Activated CD4-positive, alpha-beta T cell treated with anti-CD3 and anti-CD28 coated beads, Interleukin-2, amount 10 ng/mL, durations not matched to agents 7 days and 5 days (primary cell): ENCODE measurements around the gene SMG6. TPM values are rescaled to one million over a fixed set of nuclear protein-coding genes. Genes with fewer than 3 reads are reported as not detected.
A peak's percentile ranks its signal among the peaks of the same experiment; 100 is the strongest.

Source experiments
- CTCF ChIA-PET: fragments of 350-600 bp; sonication (Branson Sonifier 250); formaldehyde crosslinking; loops from one replicate; lab custom pipeline; 2021; ENCODE audit warnings: antibody characterized with exemption; lab: Charles Lee
- POLR2A ChIA-PET: fragments of 350-600 bp; sonication (Branson Sonifier 250); formaldehyde crosslinking; loops from one replicate; lab custom pipeline; 2021; ENCODE audit warnings: antibody characterized with exemption; lab: Charles Lee
- DNase-seq: peaks from one replicate; pipeline ENCODE4 v3.0.0-alpha.2; 2020
- H3K27ac Mint-ChIP-seq: one replicate; pipeline ENCODE4 v1.8.0; 2021; ENCODE audit warnings: mild to moderate bottlenecking, moderate library complexity, mixed read lengths
- H3K27me3 Mint-ChIP-seq: one replicate; pipeline ENCODE4 v1.8.0; 2021; ENCODE audit warnings: mixed read lengths
- H3K36me3 Mint-ChIP-seq: one replicate; pipeline ENCODE4 v1.8.0; 2021; ENCODE audit warnings: low read depth, mixed read lengths
- H3K4me1 Mint-ChIP-seq: one replicate; pipeline ENCODE4 v1.8.0; 2021; ENCODE audit warnings: mixed read lengths
- H3K4me3 Mint-ChIP-seq: one replicate; pipeline ENCODE4 v1.8.0; 2021; ENCODE audit warnings: mild to moderate bottlenecking, moderate library complexity, mixed read lengths
- H3K9me3 Mint-ChIP-seq: one replicate; pipeline ENCODE4 v1.8.0; 2021; ENCODE audit warnings: mixed read lengths
- total RNA-seq, 2 experiments: library from RNA; stranded (reverse); gene quantifications; one replicate each; pipeline ENCODE4 v1.2.3, GENCODE V29; 2021

The SMG6 gene
- 10 to 100 TPM; 44.3 to 51.1 TPM for total RNA-seq

DNA sequence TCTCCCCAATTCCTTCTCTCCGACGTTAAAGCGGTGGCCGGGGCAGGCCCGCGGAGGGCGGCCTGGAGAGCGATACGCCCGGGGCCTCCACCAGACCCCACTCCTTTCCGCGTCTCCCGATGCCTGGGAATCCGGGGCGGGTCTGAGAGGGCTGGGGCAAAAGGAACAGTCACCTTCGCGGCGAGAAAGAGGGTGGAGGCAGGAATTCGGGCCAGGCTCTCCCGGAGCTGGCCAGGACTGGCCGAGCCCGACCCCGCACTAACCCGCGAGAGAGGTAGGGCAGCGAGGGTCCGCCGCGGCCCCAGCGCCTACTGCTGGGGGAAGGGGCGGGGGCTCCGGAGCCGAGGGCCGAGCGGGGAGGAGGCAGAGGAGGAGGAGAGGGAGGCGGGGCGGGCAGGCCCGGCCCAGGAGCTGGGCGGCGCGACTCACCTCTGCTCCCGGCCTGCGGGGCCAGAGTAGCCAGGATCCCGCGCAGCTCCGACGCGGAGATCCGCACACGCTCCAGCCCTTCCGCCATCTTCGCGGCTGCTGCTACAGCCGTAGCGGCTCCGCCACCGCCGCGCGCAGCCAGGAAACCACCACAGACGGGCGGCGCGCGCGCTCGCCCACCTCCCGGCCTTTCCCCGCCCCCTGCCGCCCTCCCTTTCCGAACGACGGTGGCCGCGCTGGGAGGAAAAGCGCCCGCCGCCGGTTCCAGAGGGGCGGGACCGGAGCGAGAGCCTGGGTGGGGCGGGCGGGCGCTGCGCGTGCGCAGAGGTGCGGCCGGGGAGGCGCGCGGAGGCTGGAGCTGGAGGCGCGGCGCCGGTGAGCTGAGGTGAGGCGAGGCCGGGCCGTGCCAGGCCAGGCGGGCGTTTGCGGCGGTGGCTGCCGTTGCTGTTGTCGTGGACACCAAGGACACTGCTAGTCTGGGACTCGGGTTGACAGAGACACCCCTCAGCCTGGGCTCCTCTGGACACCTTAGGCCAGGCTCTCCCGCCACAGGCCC is at the start of gene SMG6, which contains the start of gene SRR:
SMG6 (minus strand) TSS at position 582 of the 985 bp plus-strand sequence; CDS start at position 517, 65 bp downstream.
SRR (plus strand) TSS at position 747 of the 985 bp plus-strand sequence. CDS start 11,611 bp downstream, outside the sequence.
- POLR2A ChIA-PET = interaction anchor here (0.5 to 1.5 kb wide), 4 partner anchors 33 to 248 kb away, joined by 3 to 4 read pairs (median 4); partner anchors contain the start of gene TSR1
- H3K36me3 Mint-ChIP-seq = peaks cover 33% of the 10 kb centered on the region
- no peaks in the 10 kb centered on the region for H3K27me3 Mint-ChIP-seq
- H3K27ac Mint-ChIP-seq = peak within 1 kb of the TSS; percentile 88
- peak within 1 kb of the TSS; percentile 92 for H3K4me3 Mint-ChIP-seq
- no peaks in the 10 kb centered on the region for H3K9me3 Mint-ChIP-seq
- CTCF ChIA-PET = interaction anchor here (0.6 to 3.7 kb wide), 10 partner anchors 9 to 249 kb away, joined by 3 to 22 read pairs (median 3); partner anchors contain the start of gene HIC1
- peak; percentile 95 for DNase-seq
- H3K4me1 Mint-ChIP-seq = peaks cover 54% of the 10 kb centered on the region

GRCh38 chr17:2351269-2351668 is 47.7 kb upstream of the SMG6 start:
- ChIA-PET POLR2A (no interaction called here), CTCF (interaction anchor here (0.6 to 1.0 kb wide), 3 partner anchors 15 to 293 kb away, joined by 3 to 4 read pairs (median 3); partner anchors contain the start of gene TSR1)
- no peaks in the 10 kb centered on the region for H3K27me3 Mint-ChIP-seq
- H3K36me3 Mint-ChIP-seq = no peaks in the 10 kb centered on the region
- H3K4me1 Mint-ChIP-seq = peaks cover 26% of the 10 kb centered on the region
- no peak overlapping the region for H3K27ac Mint-ChIP-seq
- no peaks in the 10 kb centered on the region for H3K9me3 Mint-ChIP-seq
- no peak for DNase-seq
- H3K4me3 Mint-ChIP-seq = no peak overlapping the region

GRCh38 chr17:2347805-2348685 is 44.5 kb upstream of the SMG6 start:
- no peaks in the 10 kb centered on the region for H3K9me3 Mint-ChIP-seq
- no peak for DNase-seq
- no peak overlapping the region for H3K27ac Mint-ChIP-seq
- peaks cover 20% of the 10 kb centered on the region for H3K4me1 Mint-ChIP-seq
- ChIA-PET CTCF (interaction anchor here (0.7 to 1.1 kb wide), 5 partner anchors 10 to 294 kb away, joined by 3 to 5 read pairs (median 3); no protein-coding TSS in a partner anchor), POLR2A (no interaction called here)
- H3K27me3 Mint-ChIP-seq = no peaks in the 10 kb centered on the region
- H3K36me3 Mint-ChIP-seq = peaks cover 5% of the 10 kb centered on the region
- no peak overlapping the region for H3K4me3 Mint-ChIP-seq

- ChIA-PET POLR2A (no interaction called here), CTCF (no interaction called here)
- no peaks in the 10 kb centered on the region for H3K9me3 Mint-ChIP-seq
- no peaks in the 10 kb centered on the region for H3K27me3 Mint-ChIP-seq
- peaks cover 15% of the 10 kb centered on the region for H3K4me1 Mint-ChIP-seq
- no peak overlapping the region for H3K27ac Mint-ChIP-seq
- H3K4me3 Mint-ChIP-seq = no peak overlapping the region
- peaks cover 9% of the 10 kb centered on the region for H3K36me3 Mint-ChIP-seq
- DNase-seq = no peak
Observed at GRCh38 chr17:2346475-2346874, 42.9 kb upstream of the SMG6 start.

- Mint-ChIP-seq H3K36me3 (peaks cover 9% of the 10 kb centered on the region), H3K4me3 (no peak overlapping the region), H3K4me1 (peaks cover 19% of the 10 kb centered on the region), H3K27me3 (no peaks in the 10 kb centered on the region), H3K27ac (no peak overlapping the region), H3K9me3 (no peaks in the 10 kb centered on the region)
- CTCF ChIA-PET = interaction anchor here (0.5 to 1.5 kb wide), 3 partner anchors 9 to 289 kb away, joined by 3 to 4 read pairs (median 4); no protein-coding TSS in a partner anchor
- POLR2A ChIA-PET = no interaction called here
- no peak for DNase-seq
Observed at GRCh38 chr17:2344528-2344927, 40.9 kb upstream of the SMG6 start.

DNA sequence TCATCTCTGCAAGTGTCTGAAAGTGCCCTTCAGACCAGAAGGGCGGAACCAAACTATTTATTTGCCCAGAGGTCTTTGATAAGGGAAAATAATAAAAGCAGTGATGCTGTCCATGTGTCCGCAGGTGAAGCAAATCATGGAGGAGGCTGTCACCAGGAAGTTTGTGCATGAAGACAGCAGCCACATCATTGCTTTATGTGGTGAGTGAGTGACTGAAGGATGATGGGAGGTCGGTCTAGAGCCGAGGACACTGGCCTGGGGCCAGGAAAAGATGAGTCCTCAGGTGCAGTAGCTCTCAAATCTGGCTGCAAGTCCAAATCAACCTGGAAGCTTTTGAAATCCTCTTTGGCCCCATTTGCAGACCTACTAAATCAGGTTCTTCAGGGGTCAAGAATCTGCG is 39.8 kb upstream of the SMG6 start:
- Mint-ChIP-seq H3K4me1 (peaks cover 21% of the 10 kb centered on the region), H3K27ac (no peak overlapping the region), H3K27me3 (no peaks in the 10 kb centered on the region), H3K36me3 (peaks cover 9% of the 10 kb centered on the region), H3K4me3 (no peak overlapping the region), H3K9me3 (no peaks in the 10 kb centered on the region)
- ChIA-PET CTCF (interaction anchor here (1.0 to 1.8 kb wide), 3 partner anchors 11 to 73 kb away, joined by 3 to 5 read pairs (median 3); no protein-coding TSS in a partner anchor), POLR2A (no interaction called here)
- no peak for DNase-seq

- no peak for DNase-seq
- ChIA-PET CTCF (interaction anchor here (0.7 to 4.8 kb wide), 6 partner anchors 10 to 284 kb away, joined by 3 to 22 read pairs (median 3); partner anchors contain the start of gene HIC1), POLR2A (interaction anchor here (0.7 kb wide), 1 partner anchor 35 kb away, joined by 4 read pairs; the partner anchor contains the start of genes SMG6 and SRR)
- Mint-ChIP-seq H3K36me3 (peaks cover 22% of the 10 kb centered on the region), H3K27me3 (no peaks in the 10 kb centered on the region), H3K4me1 (peaks cover 26% of the 10 kb centered on the region), H3K9me3 (no peaks in the 10 kb centered on the region), H3K27ac (peak overlapping the region; percentile 82), H3K4me3 (peak overlapping the region; percentile 82)
Observed at GRCh38 chr17:2338315-2338657, 34.7 kb upstream of the SMG6 start.

DNA sequence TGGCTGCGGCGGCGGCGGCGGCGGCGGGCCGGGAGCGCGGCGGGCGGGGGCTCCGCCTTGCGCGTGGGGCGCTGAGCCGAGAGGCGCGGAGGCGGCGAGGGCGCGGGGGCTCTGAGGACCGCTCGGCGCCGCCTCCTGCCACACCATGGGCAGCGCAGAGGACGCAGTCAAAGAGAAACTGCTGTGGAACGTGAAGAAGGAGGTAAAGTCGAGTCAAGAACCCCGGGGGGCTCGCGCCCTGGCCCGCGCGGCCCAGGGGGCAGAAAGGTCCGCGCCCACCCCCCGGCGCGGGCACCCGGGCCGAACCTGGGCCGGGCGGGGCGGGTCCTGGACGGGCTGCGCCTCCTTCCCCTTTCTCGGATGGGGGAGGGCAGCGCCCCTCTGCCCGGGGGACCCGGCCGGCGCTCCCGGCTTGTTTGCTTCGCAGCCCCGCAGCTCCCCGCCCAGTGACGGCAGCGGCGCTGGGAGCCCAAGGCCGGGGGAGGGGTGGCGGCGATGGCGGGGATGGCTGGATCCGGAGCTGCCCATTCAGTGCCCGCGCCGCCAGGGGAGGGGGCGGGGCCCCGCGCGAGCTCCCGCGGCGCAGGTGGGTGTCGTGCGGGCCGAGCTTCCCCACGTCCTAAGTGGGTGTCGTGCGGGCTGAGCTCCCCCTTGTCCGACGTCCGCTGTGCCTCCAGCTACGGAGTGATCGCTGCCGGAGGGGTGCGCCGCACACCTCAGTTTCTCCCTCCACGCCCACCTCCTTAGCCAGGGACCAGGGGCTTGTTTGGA is 34.1 kb upstream of the SMG6 start:
- Mint-ChIP-seq H3K27ac (peak overlapping the region; percentile 82), H3K36me3 (peaks cover 22% of the 10 kb centered on the region), H3K9me3 (no peaks in the 10 kb centered on the region), H3K27me3 (no peaks in the 10 kb centered on the region), H3K4me1 (peaks cover 22% of the 10 kb centered on the region), H3K4me3 (peak overlapping the region; percentile 93)
- POLR2A ChIA-PET = interaction anchor here (0.7 kb wide), 1 partner anchor 34 kb away, joined by 4 read pairs; the partner anchor contains the start of genes SMG6 and SRR
- DNase-seq = peak; percentile 57
- CTCF ChIA-PET = interaction anchor here (0.5 to 4.8 kb wide), 6 partner anchors 10 to 284 kb away, joined by 3 to 22 read pairs (median 3); partner anchors contain the start of gene HIC1

DNA sequence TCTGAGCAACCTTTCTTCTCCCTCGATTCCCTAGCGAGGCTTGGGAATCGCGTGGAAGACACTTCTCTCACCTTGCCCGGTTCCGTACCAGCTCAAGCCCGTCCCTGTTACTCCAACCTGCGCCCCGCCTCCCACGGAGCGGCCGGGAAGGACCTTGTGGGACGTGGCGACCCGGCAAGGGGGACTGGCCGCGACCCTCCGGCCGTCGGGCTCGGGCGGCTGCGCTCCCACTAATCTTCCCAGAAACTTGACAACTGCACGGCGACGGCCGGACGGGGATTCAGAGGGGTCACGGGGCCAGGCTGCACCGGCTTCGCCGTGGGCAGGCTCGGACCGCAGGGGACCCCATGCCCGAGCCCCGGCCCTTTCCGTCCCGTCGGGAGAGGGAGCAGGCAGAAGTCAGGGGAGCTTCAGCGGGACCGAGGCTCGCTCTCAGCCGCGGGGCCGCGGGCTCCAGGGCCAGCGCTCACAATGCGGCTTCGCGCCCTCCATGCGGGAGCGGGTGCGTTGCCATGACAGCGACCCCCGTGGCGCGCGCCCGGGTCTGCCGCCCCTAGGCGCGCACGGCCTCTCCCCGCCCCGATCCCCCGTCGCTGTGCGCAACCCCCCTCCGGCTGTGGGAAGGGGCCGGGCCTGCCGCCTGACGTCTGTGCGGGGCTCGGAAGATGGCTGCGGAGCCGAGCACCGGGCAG is 33.4 kb upstream of the SMG6 start, which contains the start of gene SGSM2:
SGSM2 (plus strand) TSS at position 650 of the 692 bp plus-strand sequence. CDS start 188 bp downstream, outside the sequence.
- peaks cover 22% of the 10 kb centered on the region for H3K4me1 Mint-ChIP-seq
- peaks cover 22% of the 10 kb centered on the region for H3K36me3 Mint-ChIP-seq
- H3K4me3 Mint-ChIP-seq = peak within 1 kb of the TSS; percentile 93
- no peaks in the 10 kb centered on the region for H3K27me3 Mint-ChIP-seq
- POLR2A ChIA-PET = interaction anchor here (1.0 to 1.3 kb wide), 3 partner anchors 22 to 42 kb away, joined by 3 to 4 read pairs (median 4); no protein-coding TSS in a partner anchor
- CTCF ChIA-PET = interaction anchor here (0.6 to 4.8 kb wide), 10 partner anchors 11 to 283 kb away, joined by 3 to 22 read pairs (median 4); partner anchors contain the start of gene HIC1
- H3K9me3 Mint-ChIP-seq = no peaks in the 10 kb centered on the region
- H3K27ac Mint-ChIP-seq = peak within 1 kb of the TSS; percentile 90
- peak; percentile 72 for DNase-seq

GRCh38 chr17:2336215-2336851 is 32.7 kb upstream of the SMG6 start, which contains the start of gene TSR1:
TSS of gene TSR1 (minus strand) at chr17:2336457. CDS start at chr17:2336427, 30 bp downstream.
- Mint-ChIP-seq H3K4me1 (peaks cover 19% of the 10 kb centered on the region), H3K27ac (peak within 1 kb of the TSS; percentile 90), H3K36me3 (peaks cover 18% of the 10 kb centered on the region), H3K4me3 (peak within 1 kb of the TSS; percentile 93), H3K27me3 (no peaks in the 10 kb centered on the region), H3K9me3 (no peaks in the 10 kb centered on the region)
- CTCF ChIA-PET = interaction anchor here (0.6 to 4.8 kb wide), 10 partner anchors 11 to 282 kb away, joined by 3 to 22 read pairs (median 4); partner anchors contain the start of gene HIC1
- DNase-seq = peak; percentile 91
- POLR2A ChIA-PET = interaction anchor here (1.0 to 1.3 kb wide), 3 partner anchors 21 to 41 kb away, joined by 3 to 4 read pairs (median 4); no protein-coding TSS in a partner anchor
